Spinal cord (tissue), 10 donors: ENCODE results near the gene TMCC1. TPM values are rescaled to one million over a fixed set of nuclear protein-coding genes. Genes with fewer than 3 reads are reported as not detected.
"Not testable (repeated sequence)": the region's sequence is repeated elsewhere in the genome, so short reads cannot be mapped to it uniquely, and the experiment has no call there.

Source experiments
- DNase-seq, 6 donors: peaks; one replicate each; pipeline versions ENCODE4 v3.0.0 to v3.0.0-alpha.2; 2013 to 2015; ENCODE audit warnings: low spot score in 6 of 6, low read depth in 4 of 6
- H3K27ac ChIP-seq: one replicate; pipeline ENCODE4 v1.5.1; 2013; ENCODE audit warnings: low read depth, low read length, control low read depth
- H3K27me3 ChIP-seq: one replicate; pipeline ENCODE4 v1.6.1; 2013; ENCODE audit warnings: low read length; ENCODE audit not compliant: control insufficient read depth, insufficient read depth
- H3K36me3 ChIP-seq: one replicate; pipeline ENCODE4 v1.6.1; 2013; ENCODE audit warnings: low read length; ENCODE audit not compliant: control insufficient read depth, insufficient read depth
- H3K4me1 ChIP-seq: one replicate; pipeline ENCODE4 v1.6.1; 2013; ENCODE audit warnings: low read length; ENCODE audit not compliant: control insufficient read depth, insufficient read depth
- H3K4me3 ChIP-seq: one replicate; pipeline ENCODE4 v1.5.1; 2013; ENCODE audit warnings: low read depth, low read length, control low read depth
- H3K9me3 ChIP-seq: one replicate; pipeline ENCODE4 v1.6.1; 2013; ENCODE audit warnings: low read length; ENCODE audit not compliant: control insufficient read depth, insufficient read depth
- WGBS: methylation state at CpG from one replicate; pipeline ENCODE4 v1.1.5; 2013; ENCODE audit warnings: missing lambda C conversion rate; ENCODE audit not compliant: insufficient coverage; 5-methylcytosine and 5-hydroxymethylcytosine counted together
- polyA plus RNA-seq, 2 donors: library from polyadenylated mRNA; unstranded; fragments of 120-200 nt; gene quantifications; one replicate each; pipeline ENCODE4 v1.2.1, GENCODE V29; 2013; ENCODE audit not compliant: insufficient read length in 2 of 2
- total RNA-seq, 2 donors: library from RNA; depleted of rRNA in 1 of 2; stranded (reverse); fragments of 120-200 nt in 1 of 2; fragments of >200 nt in 1 of 2; gene quantifications; one replicate each; pipeline versions ENCODE4 v1.2.3 to v1.2.4, GENCODE V29; 2013 to 2014
- donor health status: healthy.

The TMCC1 gene
- total and polyA plus RNA-seq, 4 donors: 34.1 to 49.1 (median 44.4) TPM

GRCh38 chr3:129868912-129869311 is 24.6 kb downstream of the TMCC1 start:
- Histone ChIP-seq H3K9me3 (no peaks in the 10 kb centered on the region), H3K4me3 (no peak overlapping the region), H3K36me3 (peaks cover 7% of the 10 kb centered on the region), H3K27ac (no peak overlapping the region), H3K27me3 (no peaks in the 10 kb centered on the region), H3K4me1 (no peaks in the 10 kb centered on the region)
- DNase-seq: peak in 2 of 6 donors; percentile 12 to 14
- WGBS: no CpG with 5 or more reads among the region's 2 CpGs

- Histone ChIP-seq H3K4me1 (no peaks in the 10 kb centered on the region), H3K4me3 (no peak overlapping the region), H3K27ac (no peak overlapping the region), H3K9me3 (no peaks in the 10 kb centered on the region), H3K36me3 (no peaks in the 10 kb centered on the region), H3K27me3 (no peaks in the 10 kb centered on the region)
- DNase-seq: no peak
- 100% methylated on average over 1 of the region's 5 CpGs for WGBS
Measured at GRCh38 chr3:129867506-129868124, 25.9 kb downstream of the TMCC1 start.

DNA sequence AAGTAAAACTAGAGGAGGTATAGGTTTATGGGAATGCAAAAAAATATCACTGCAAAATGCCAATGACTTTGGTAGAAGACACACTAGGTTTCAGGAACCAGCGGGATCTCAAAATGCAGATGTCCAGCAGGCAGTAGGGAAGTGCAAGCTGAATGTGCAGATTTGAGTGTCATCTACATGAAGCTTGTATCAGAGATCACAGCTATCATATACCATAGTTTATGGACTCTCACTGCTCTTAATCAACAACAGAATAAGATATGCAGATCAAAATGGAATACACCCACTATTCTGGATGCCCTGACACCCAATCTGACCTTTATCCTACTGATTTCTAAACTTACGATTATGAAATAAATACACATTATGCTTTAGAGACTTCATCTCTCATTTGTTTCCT is 27.7 kb downstream of the TMCC1 start:
- WGBS: 100% methylated on average over 1 of the region's 2 CpGs
- Histone ChIP-seq H3K27ac (no peak overlapping the region), H3K9me3 (no peaks in the 10 kb centered on the region), H3K4me1 (no peaks in the 10 kb centered on the region), H3K27me3 (no peaks in the 10 kb centered on the region), H3K36me3 (no peaks in the 10 kb centered on the region), H3K4me3 (no peak overlapping the region)
- no peak for DNase-seq

DNA sequence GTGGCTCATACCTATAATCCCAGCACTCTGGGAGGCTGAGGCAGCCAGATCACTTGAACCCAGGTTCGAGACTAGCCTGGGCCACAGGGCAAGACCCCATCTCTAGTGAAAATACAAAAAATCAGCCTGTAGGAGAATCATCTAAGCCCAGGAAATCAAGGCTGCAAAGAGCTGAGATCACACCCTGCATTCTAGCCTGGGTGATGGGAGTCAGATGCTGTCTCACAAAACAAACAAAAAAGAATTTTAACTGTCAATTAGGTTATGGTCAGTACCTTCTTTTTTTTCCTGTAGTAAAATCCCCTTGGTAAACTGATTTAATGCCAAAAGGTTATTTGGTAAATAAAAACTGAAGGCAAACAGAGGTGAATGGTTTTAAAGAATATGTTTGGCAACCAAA is 29.0 kb downstream of the TMCC1 start:
- no peaks in the 10 kb centered on the region for H3K9me3 ChIP-seq
- no peak overlapping the region for H3K27ac ChIP-seq
- H3K36me3 ChIP-seq: no peaks in the 10 kb centered on the region
- H3K27me3 ChIP-seq: no peaks in the 10 kb centered on the region
- DNase-seq: no peak
- H3K4me3 ChIP-seq: no peak overlapping the region
- H3K4me1 ChIP-seq: no peaks in the 10 kb centered on the region
- no CpG with 5 or more reads among the region's 1 CpG for WGBS

DNA sequence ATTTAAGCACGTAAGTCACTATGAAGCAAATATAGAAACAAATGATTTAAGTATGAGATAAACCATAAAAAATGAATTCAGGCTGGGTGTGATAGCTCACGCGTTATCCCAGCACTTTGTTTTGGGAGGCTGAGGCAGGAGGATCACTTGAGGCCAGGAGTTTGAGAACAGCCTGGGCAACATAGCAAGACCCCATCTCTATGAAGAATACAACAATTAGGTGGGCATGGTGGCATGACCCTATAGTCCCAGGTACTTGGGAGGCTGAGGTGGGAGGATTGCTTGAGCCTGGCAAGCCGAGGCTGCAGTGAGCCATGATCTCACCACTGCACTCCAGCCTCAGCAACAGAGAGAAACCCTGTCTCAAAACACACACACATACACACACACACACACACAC is 34.2 kb downstream of the TMCC1 start:
- no peak for DNase-seq
- Histone ChIP-seq H3K4me1 (no peaks in the 10 kb centered on the region), H3K27ac (no peak overlapping the region), H3K36me3 (peaks cover 3% of the 10 kb centered on the region), H3K27me3 (no peaks in the 10 kb centered on the region), H3K4me3 (no peak overlapping the region), H3K9me3 (no peaks in the 10 kb centered on the region)
- no CpG with 5 or more reads among the region's 4 CpGs for WGBS

DNA sequence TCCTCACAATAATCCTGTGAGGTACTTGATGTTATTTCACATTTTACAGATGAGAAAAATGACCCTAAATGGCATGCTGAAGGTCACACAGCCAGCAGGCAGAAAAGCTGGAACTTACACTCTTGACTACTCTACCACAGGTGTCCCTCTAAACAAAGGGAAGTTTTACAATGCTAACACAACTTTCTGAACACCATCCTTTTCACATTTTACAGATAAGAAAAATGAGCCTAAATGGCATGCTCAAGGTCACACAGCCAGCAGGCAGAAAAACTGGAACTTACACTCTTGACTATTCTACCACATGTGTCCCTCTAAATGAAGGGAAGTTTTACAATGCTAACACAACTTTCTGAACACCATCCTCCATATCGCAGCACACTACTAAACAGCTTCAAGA is 35.6 kb downstream of the TMCC1 start:
- no CpG with 5 or more reads among the region's 1 CpG for WGBS
- DNase-seq: no peak
- Histone ChIP-seq H3K27ac (no peak overlapping the region), H3K9me3 (no peaks in the 10 kb centered on the region), H3K4me3 (no peak overlapping the region), H3K36me3 (peaks cover 3% of the 10 kb centered on the region), H3K27me3 (no peaks in the 10 kb centered on the region), H3K4me1 (no peaks in the 10 kb centered on the region)

DNA sequence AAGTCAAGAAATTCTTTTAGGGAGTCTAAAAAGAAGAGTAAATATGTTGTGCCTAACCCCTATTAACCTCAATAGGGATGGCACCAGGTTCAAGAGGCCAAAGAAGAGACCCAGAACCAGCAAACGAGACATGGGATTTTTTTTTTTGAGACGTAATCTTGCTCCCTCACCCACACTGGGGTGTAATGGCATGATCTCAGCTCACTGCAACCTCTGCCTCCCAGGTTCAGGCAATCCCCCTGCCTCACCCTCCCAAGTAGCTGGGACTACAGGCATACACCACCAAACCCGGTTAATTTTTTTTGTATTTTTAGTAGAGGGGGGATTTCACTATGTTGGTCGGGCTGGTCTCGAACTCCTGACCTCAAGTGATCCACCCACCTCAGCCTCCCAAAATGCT is 36.7 kb downstream of the TMCC1 start:
- H3K27ac ChIP-seq, H3K9me3 ChIP-seq, H3K27me3 ChIP-seq, DNase-seq, H3K4me3 ChIP-seq, H3K36me3 ChIP-seq, H3K4me1 ChIP-seq: not testable (repeated sequence)
- 80% methylated on average over 1 of the region's 5 CpGs for WGBS

DNA sequence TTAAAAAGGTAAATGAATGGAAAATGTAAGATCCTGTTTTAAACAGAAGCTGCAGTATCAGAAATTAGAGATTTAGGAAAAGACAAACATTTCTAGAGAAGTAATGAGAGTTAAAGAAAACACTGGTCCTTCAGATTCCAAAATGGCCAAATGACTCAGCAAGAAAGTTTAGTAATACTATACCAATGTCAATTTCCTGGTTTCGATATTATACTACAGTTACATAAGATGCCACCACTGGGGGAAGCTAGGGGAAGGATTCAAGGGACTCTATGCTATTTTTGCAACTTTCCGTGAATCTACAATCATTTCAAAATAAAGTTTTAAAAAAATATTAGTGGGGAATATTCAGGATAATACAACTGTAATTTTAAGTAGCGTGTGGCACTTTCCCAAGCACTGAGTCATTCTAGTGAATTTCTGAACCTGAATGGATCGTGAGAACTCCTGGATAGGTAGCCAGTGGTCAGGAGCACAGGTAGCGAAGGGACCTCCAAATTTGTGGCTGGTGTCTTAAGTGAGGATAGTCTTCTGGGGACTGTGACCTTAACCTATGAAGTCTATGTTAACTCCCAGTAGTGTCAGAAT is 37.6 kb downstream of the TMCC1 start:
- WGBS: 100% methylated on average over 1 of the region's 5 CpGs
- no peaks in the 10 kb centered on the region for H3K4me1 ChIP-seq
- peaks cover 7% of the 10 kb centered on the region for H3K36me3 ChIP-seq
- no peak overlapping the region for H3K4me3 ChIP-seq
- no peak for DNase-seq
- H3K27ac ChIP-seq: no peak overlapping the region
- H3K9me3 ChIP-seq: no peaks in the 10 kb centered on the region
- no peaks in the 10 kb centered on the region for H3K27me3 ChIP-seq

DNA sequence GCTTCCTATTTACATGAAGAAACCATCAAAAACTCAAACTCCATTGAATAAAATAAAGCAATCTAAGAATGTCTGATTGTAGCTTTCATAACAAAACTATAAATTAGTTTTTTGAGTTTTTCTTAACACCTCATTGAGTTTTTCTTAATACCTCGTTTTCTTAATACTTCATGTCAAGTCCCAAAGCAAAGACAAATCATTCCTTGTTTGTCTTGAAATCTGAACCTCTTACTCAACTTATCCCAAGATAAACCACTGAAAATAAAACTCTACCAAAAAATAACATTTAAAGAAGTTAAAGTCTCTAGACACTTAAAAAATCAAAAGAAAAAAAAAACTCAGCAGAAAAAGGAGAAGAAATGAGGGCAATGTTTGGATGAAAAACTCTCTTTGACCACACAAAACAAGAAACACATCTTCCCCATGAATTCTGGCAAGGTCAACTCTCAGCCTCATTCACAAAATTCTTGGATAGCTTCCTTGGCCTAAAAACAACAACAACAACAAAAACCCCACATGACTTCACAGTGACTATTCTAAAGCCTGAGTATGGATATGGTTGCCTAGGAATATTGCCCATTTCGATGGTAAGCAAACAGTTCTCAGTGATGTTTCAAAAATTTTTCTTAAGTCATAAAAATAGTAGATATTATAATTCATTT is 38.2 kb downstream of the TMCC1 start:
- Histone ChIP-seq H3K36me3 (peaks cover 7% of the 10 kb centered on the region), H3K27ac (no peak overlapping the region), H3K9me3 (no peaks in the 10 kb centered on the region), H3K27me3 (no peaks in the 10 kb centered on the region), H3K4me1 (no peaks in the 10 kb centered on the region), H3K4me3 (no peak overlapping the region)
- no CpG with 5 or more reads among the region's 2 CpGs for WGBS
- DNase-seq: peak in 3 of 6 donors; percentile 9 to 67 (median 17)

DNA sequence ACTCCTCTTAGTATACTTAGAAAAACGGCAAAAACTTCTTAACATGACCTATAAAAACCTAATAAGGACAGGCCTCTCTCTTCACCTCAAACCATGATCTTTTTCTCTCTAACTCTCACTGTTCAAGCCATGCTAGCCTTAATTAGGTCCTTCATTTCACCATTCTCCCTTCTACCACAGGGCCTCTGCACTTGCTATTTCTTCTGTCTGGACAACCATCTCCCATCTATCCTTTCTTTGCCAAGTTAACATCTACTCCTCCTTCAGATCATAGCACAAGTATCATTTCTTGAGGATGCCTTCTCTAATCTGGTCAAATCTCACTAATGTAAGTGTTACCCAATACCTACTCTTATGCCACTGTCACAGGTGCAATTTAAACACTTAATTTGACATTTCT is 39.1 kb downstream of the TMCC1 start:
- H3K36me3 ChIP-seq: peaks cover 6% of the 10 kb centered on the region
- no peaks in the 10 kb centered on the region for H3K4me1 ChIP-seq
- H3K27me3 ChIP-seq: no peaks in the 10 kb centered on the region
- no peaks in the 10 kb centered on the region for H3K9me3 ChIP-seq
- 83% methylated on average over 1 of the region's 1 CpG for WGBS
- H3K27ac ChIP-seq: no peak overlapping the region
- no peak for DNase-seq
- H3K4me3 ChIP-seq: no peak overlapping the region
